Body of pancreas (tissue), 4 donors: Measurements from ENCODE around the gene SIX6.

ENCODE experiments used
- CTCF ChIP-seq, 7 experiments: fragments of 450-650 bp in 4 of 7; fragments of 200-600 bp in 3 of 7; sonication (generic) in 3 of 7; IDR thresholded peaks; one replicate each; pipeline ENCODE4 v1.5.1; 2016 to 2019; ENCODE audit warnings: antibody characterized with exemption in 7 of 7
- POLR2A ChIP-seq, 3 donors: fragments of 450-650 bp; IDR thresholded peaks; one replicate each; pipeline ENCODE4 v1.6.1; 2016; ENCODE audit warnings: antibody characterized with exemption in 3 of 3, mild to moderate bottlenecking in 2 of 3

GRCh38 chr14:60508707-60509437 is at the start of gene SIX6:
- TF ChIP-seq POLR2A (IDR thresholded peaks at IDR 0.05) = no peak
- TF ChIP-seq CTCF (IDR thresholded peaks at IDR 0.05) = no peak
